GM19467 (cell line): ENCODE results near the gene CHI3L1.
"Not testable (repeated sequence)": the region's sequence is repeated elsewhere in the genome, so short reads cannot be mapped to it uniquely, and the experiment has no call there.

ENCODE experiments used
- ATAC-seq: cut with Tn5 transposase; IDR thresholded peaks from one replicate; pipeline ENCODE4 v1.9.1; 2021; ENCODE audit warnings: mild to moderate bottlenecking, moderate library complexity; ENCODE audit not compliant: unreplicated experiment

CHI3L1 gene

GRCh38 chr1:203186446-203187303 is at the start of gene CHI3L1:
Gene CHI3L1 (minus strand): TSS chr1:203186704. CDS start chr1:203186623, 81 bp downstream.
- no peak for ATAC-seq

GRCh38 chr1:203234901-203235300 is 48.4 kb upstream of the CHI3L1 start:
- ATAC-seq: not testable (repeated sequence)

GRCh38 chr1:203229471-203230135 is 43.1 kb upstream of the CHI3L1 start, which contains the start of gene CHIT1:
Gene CHIT1 (minus strand): TSS chr1:203229673. CDS start chr1:203229636, 37 bp downstream.
- no peak for ATAC-seq

- ATAC-seq: no peak
These were observed 42.2 kb upstream of the CHI3L1 start for GRCh38 chr1:203228670-203229069.

GRCh38 chr1:203227371-203228083 is 41.0 kb upstream of the CHI3L1 start:
- no peak for ATAC-seq

- no peak for ATAC-seq
These were observed 38.6 kb upstream of the CHI3L1 start for GRCh38 chr1:203225071-203225470.

- ATAC-seq: no peak
These were observed 36.7 kb upstream of the CHI3L1 start for GRCh38 chr1:203223012-203223775.

- no peak for ATAC-seq
These were observed 33.4 kb upstream of the CHI3L1 start for GRCh38 chr1:203219934-203220333.

- ATAC-seq: no peak
These were observed 32.7 kb upstream of the CHI3L1 start for GRCh38 chr1:203219171-203219570.

GRCh38 chr1:203217668-203218067 is 31.2 kb upstream of the CHI3L1 start:
- no peak for ATAC-seq

- no peak for ATAC-seq
These were observed 30.7 kb upstream of the CHI3L1 start for GRCh38 chr1:203217139-203217655.

- no peak for ATAC-seq
These were observed 30.0 kb upstream of the CHI3L1 start for GRCh38 chr1:203216274-203217138.

GRCh38 chr1:203215573-203215972 is 29.1 kb upstream of the CHI3L1 start:
- no peak for ATAC-seq

- ATAC-seq: no peak
These were observed 28.4 kb upstream of the CHI3L1 start for GRCh38 chr1:203214871-203215270.

- no peak for ATAC-seq
These were observed 26.6 kb upstream of the CHI3L1 start for GRCh38 chr1:203213126-203213525.

GRCh38 chr1:203211812-203212211 is 25.3 kb upstream of the CHI3L1 start:
- ATAC-seq: no peak

- no peak for ATAC-seq
These were observed 24.5 kb upstream of the CHI3L1 start for GRCh38 chr1:203210988-203211387.

GRCh38 chr1:203210350-203210749 is 23.8 kb upstream of the CHI3L1 start:
- no peak for ATAC-seq

- ATAC-seq: no peak
These were observed 21.7 kb upstream of the CHI3L1 start for GRCh38 chr1:203208181-203208580.
